ENCODE results near the gene HCN4.

HCN4 gene

GRCh38 chr15:73366766-73367623 is 1.8 kb downstream of the HCN4 start:
- no peak overlapping the region for H3K4me3 ChIP-seq (ENCODE audit: low read depth, low read length)
- no peaks in the 10 kb centered on the region for H3K4me1 ChIP-seq
- no peak for TF ChIP-seq CTCF (IDR thresholded peaks at IDR 0.05; ENCODE audit: low read depth, low read length)
- H3K9me3 ChIP-seq: no peaks in the 10 kb centered on the region
- H3K27me3 ChIP-seq: peaks cover 95% of the 10 kb centered on the region
- no peak for DNase-seq
- no peaks in the 10 kb centered on the region for H3K36me3 ChIP-seq

- no peak for TF ChIP-seq CTCF (IDR thresholded peaks at IDR 0.05; ENCODE audit: low read depth, low read length)
- no peak overlapping the region for H3K4me3 ChIP-seq (ENCODE audit: low read depth, low read length)
- H3K27me3 ChIP-seq: peaks cover 91% of the 10 kb centered on the region
Measured at GRCh38 chr15:73364070-73364469, 4.7 kb downstream of the HCN4 start.

GRCh38 chr15:73362900-73363299 is 5.9 kb downstream of the HCN4 start:
- no peaks in the 10 kb centered on the region for H3K36me3 ChIP-seq
- H3K4me1 ChIP-seq: no peaks in the 10 kb centered on the region
- no peak for DNase-seq
- H3K27me3 ChIP-seq: peaks cover 79% of the 10 kb centered on the region
- H3K4me3 ChIP-seq (ENCODE audit: low read depth, low read length): no peak overlapping the region
- no peaks in the 10 kb centered on the region for H3K9me3 ChIP-seq
- TF ChIP-seq CTCF (IDR thresholded peaks at IDR 0.05; ENCODE audit: low read depth, low read length): no peak

More at GRCh38 chr15:73364070-73364469, 4.7 kb downstream of the HCN4 start:
- H3K4me1 ChIP-seq: no peaks in the 10 kb centered on the region
- no peaks in the 10 kb centered on the region for H3K36me3 ChIP-seq
- no peaks in the 10 kb centered on the region for H3K9me3 ChIP-seq
- no peak for DNase-seq

- H3K4me1 ChIP-seq: no peaks in the 10 kb centered on the region
- H3K27me3 ChIP-seq: peaks cover 64% of the 10 kb centered on the region
- H3K36me3 ChIP-seq: no peaks in the 10 kb centered on the region
- TF ChIP-seq CTCF (IDR thresholded peaks at IDR 0.05; ENCODE audit: low read depth, low read length): no peak
- no peak overlapping the region for H3K4me3 ChIP-seq (ENCODE audit: low read depth, low read length)
- no peak for DNase-seq
- no peaks in the 10 kb centered on the region for H3K9me3 ChIP-seq
Measured at GRCh38 chr15:73361337-73361736, 7.4 kb downstream of the HCN4 start.

- H3K9me3 ChIP-seq: no peaks in the 10 kb centered on the region
- no peak for TF ChIP-seq CTCF (IDR thresholded peaks at IDR 0.05; ENCODE audit: low read depth, low read length)
- peaks cover 47% of the 10 kb centered on the region for H3K27me3 ChIP-seq
- no peak for DNase-seq
- H3K4me1 ChIP-seq: no peaks in the 10 kb centered on the region
- H3K36me3 ChIP-seq: no peaks in the 10 kb centered on the region
- no peak overlapping the region for H3K4me3 ChIP-seq (ENCODE audit: low read depth, low read length)
Measured at GRCh38 chr15:73359651-73360050, 9.1 kb downstream of the HCN4 start.

- no peak for TF ChIP-seq CTCF (IDR thresholded peaks at IDR 0.05; ENCODE audit: low read depth, low read length)
- Histone ChIP-seq H3K27me3 (peaks cover 36% of the 10 kb centered on the region), H3K4me1 (no peaks in the 10 kb centered on the region), H3K9me3 (no peaks in the 10 kb centered on the region), H3K36me3 (no peaks in the 10 kb centered on the region), H3K4me3 (ENCODE audit: low read depth, low read length) (no peak overlapping the region)
- no peak for DNase-seq
Measured at GRCh38 chr15:73357999-73358665, 10.6 kb downstream of the HCN4 start.
